Breast epithelium (tissue), 4 donors: ENCODE results near the gene MYO1D. TPM values are rescaled to one million over a fixed set of nuclear protein-coding genes. Genes with fewer than 3 reads are reported as not detected.

Experiments used
- DNase-seq, 2 donors: peaks; one replicate each; pipeline ENCODE4 v3.0.0-alpha.2; 2019; ENCODE audit warnings: low spot score in 2 of 2
- H3K27ac ChIP-seq, 2 donors: fragments of 200-600 bp; sonication (generic) in 1 of 2; one replicate each; pipeline ENCODE4 v1.5.1; 2016 to 2019; ENCODE audit warnings: mild to moderate bottlenecking in 1 of 2
- H3K27me3 ChIP-seq, 2 donors: fragments of 200-600 bp; sonication (generic) in 1 of 2; one replicate each; pipeline versions ENCODE4 v1.5.1 to v1.6.0; 2017 to 2019; ENCODE audit warnings: control low read depth in 1 of 2, mild to moderate bottlenecking in 1 of 2
- H3K36me3 ChIP-seq: fragments of 200-600 bp; one replicate; pipeline ENCODE4 v1.5.1; 2019
- H3K4me1 ChIP-seq, 2 donors: fragments of 200-600 bp; sonication (generic); one replicate each; pipeline ENCODE4 v1.5.1; 2016 to 2019; ENCODE audit warnings: control low read depth in 1 of 2
- H3K4me3 ChIP-seq, 3 donors: fragments of 200-600 bp; sonication (generic); 1 replicate in 2 of 3; 2 replicates in 1 of 3; pipeline ENCODE4 v1.5.1; 2016 to 2019; ENCODE audit warnings: mild to moderate bottlenecking in 3 of 3, moderate library complexity in 2 of 3
- H3K9me3 ChIP-seq, 2 donors: fragments of 200-600 bp; sonication (generic) in 1 of 2; one replicate each; pipeline ENCODE4 v1.5.1; 2016 to 2019; ENCODE audit warnings: control low read depth in 1 of 2
- CTCF ChIP-seq, 3 donors: fragments of 450-650 bp; IDR thresholded peaks; one replicate each; pipeline ENCODE4 v1.5.1; 2016 to 2017; ENCODE audit warnings: antibody characterized with exemption in 3 of 3, mild to moderate bottlenecking in 3 of 3, moderate library complexity in 3 of 3
- POLR2A ChIP-seq: fragments of 450-650 bp; IDR thresholded peaks from one replicate; pipeline ENCODE4 v1.6.1; 2016; ENCODE audit warnings: antibody characterized with exemption, mild to moderate bottlenecking, moderate library complexity
- POLR2AphosphoS5 ChIP-seq, 3 donors: sonication (generic); formaldehyde crosslinking; IDR thresholded peaks; one replicate each; pipeline ENCODE4 v1.6.1; 2017; ENCODE audit warnings: antibody characterized with exemption in 3 of 3
- intact Hi-C: fragments of 100-400 bp; cut with DNase I; formaldehyde crosslinking; loops from one replicate; pipeline ENCODE4 v1.15.1; 2023; ENCODE audit warnings: low total_unique reads
- total RNA-seq, 3 donors: library from RNA; depleted of rRNA; stranded (reverse); fragments of >200 nt; gene quantifications; one replicate each; pipeline ENCODE4 v1.1.0, GENCODE V29; 2016

MYO1D gene
- total RNA-seq, 3 donors from 2014 or later, result 54.4 to 114 (median 76.7) TPM

GRCh38 chr17:32810690-32811089, 66.2 kb downstream of the MYO1D start:
- Histone ChIP-seq H3K4me3 (no peak overlapping the region), H3K36me3 (no peaks in the 10 kb centered on the region), H3K4me1 (no peaks in the 10 kb centered on the region), H3K27ac (no peak overlapping the region), H3K27me3 (no peaks in the 10 kb centered on the region), H3K9me3 (no peaks in the 10 kb centered on the region)
- DNase-seq, result no peak
- no peak for TF ChIP-seq POLR2A
- intact Hi-C loops, result no loop called here

GRCh38 chr17:32807577-32807976, 69.3 kb downstream of the MYO1D start:
- Histone ChIP-seq H3K4me3 (no peak overlapping the region), H3K9me3 (no peaks in the 10 kb centered on the region), H3K27ac (no peak overlapping the region), H3K4me1 (peaks cover 0 to 10% of the 10 kb centered on the region in 2 donors), H3K36me3 (no peaks in the 10 kb centered on the region), H3K27me3 (no peaks in the 10 kb centered on the region)
- DNase-seq, result no peak
- intact Hi-C loops, result no loop called here
- TF ChIP-seq POLR2A, result no peak
- no peak for TF ChIP-seq POLR2AphosphoS5 (IDR thresholded peaks at IDR 0.05)
- TF ChIP-seq CTCF (IDR thresholded peaks at IDR 0.05), result no peak

- Histone ChIP-seq H3K4me3 (no peak overlapping the region), H3K27me3 (no peaks in the 10 kb centered on the region), H3K27ac (no peak overlapping the region), H3K36me3 (no peaks in the 10 kb centered on the region), H3K9me3 (no peaks in the 10 kb centered on the region), H3K4me1 (peaks cover 0 to 10% of the 10 kb centered on the region in 2 donors)
- TF ChIP-seq CTCF (IDR thresholded peaks at IDR 0.05) (no peak), POLR2AphosphoS5 (IDR thresholded peaks at IDR 0.05) (no peak), POLR2A (no peak)
- intact Hi-C loops, result no loop called here
- no peak for DNase-seq
Observed at GRCh38 chr17:32806646-32807045, 70.3 kb downstream of the MYO1D start.

GRCh38 chr17:32805029-32805976, 71.6 kb downstream of the MYO1D start:
- Histone ChIP-seq H3K9me3 (no peaks in the 10 kb centered on the region), H3K4me1 (peaks cover 0 to 10% of the 10 kb centered on the region in 2 donors), H3K4me3 (no peak overlapping the region), H3K27ac (no peak overlapping the region), H3K36me3 (no peaks in the 10 kb centered on the region), H3K27me3 (no peaks in the 10 kb centered on the region)
- intact Hi-C loops, result no loop called here
- DNase-seq, result no peak
- TF ChIP-seq POLR2A (no peak), CTCF (IDR thresholded peaks at IDR 0.05) (no peak), POLR2AphosphoS5 (IDR thresholded peaks at IDR 0.05) (no peak)

GRCh38 chr17:32803544-32803943, 73.4 kb downstream of the MYO1D start:
- Histone ChIP-seq H3K36me3 (no peaks in the 10 kb centered on the region), H3K27ac (no peak overlapping the region), H3K4me1 (peaks cover 0 to 10% of the 10 kb centered on the region in 2 donors), H3K27me3 (no peaks in the 10 kb centered on the region), H3K9me3 (no peaks in the 10 kb centered on the region), H3K4me3 (no peak overlapping the region)
- no peak for DNase-seq
- intact Hi-C loops, result no loop called here
- TF ChIP-seq POLR2A (no peak), CTCF (IDR thresholded peaks at IDR 0.05) (no peak), POLR2AphosphoS5 (IDR thresholded peaks at IDR 0.05) (no peak)
